GM21576 (cell line): ENCODE results near the gene RTP5.

Experiments
- ATAC-seq: cut with Tn5 transposase; IDR thresholded peaks from one replicate; pipeline ENCODE4 v1.9.1; 2021; ENCODE audit warnings: mild to moderate bottlenecking, moderate library complexity; ENCODE audit not compliant: unreplicated experiment

The RTP5 gene

DNA sequence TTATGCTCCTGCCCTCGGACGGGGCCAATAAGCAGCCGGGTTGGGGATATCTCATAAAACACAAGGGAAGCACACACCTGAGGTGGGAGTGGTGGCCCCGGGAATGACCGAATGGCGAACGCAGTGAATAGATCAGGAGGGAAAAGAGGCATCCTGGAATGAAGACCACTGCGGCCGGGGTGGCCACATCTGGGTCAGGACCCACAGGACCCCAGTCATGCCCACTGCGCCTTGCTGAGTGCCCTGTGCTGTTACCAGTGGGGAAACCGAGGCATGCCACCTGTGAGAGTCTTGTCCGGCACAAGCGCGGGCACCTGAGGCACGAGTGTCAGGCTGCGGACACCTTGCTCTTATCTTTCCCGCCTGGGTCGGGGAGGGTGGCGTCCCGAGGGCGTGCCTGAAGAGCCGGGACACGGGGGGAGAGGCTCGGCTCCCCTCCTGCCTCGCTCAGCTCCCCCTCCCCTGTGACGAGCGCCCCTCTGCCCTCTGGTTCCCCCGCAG lies 12.4 kb upstream of the RTP5 start:
- no peak for ATAC-seq

DNA sequence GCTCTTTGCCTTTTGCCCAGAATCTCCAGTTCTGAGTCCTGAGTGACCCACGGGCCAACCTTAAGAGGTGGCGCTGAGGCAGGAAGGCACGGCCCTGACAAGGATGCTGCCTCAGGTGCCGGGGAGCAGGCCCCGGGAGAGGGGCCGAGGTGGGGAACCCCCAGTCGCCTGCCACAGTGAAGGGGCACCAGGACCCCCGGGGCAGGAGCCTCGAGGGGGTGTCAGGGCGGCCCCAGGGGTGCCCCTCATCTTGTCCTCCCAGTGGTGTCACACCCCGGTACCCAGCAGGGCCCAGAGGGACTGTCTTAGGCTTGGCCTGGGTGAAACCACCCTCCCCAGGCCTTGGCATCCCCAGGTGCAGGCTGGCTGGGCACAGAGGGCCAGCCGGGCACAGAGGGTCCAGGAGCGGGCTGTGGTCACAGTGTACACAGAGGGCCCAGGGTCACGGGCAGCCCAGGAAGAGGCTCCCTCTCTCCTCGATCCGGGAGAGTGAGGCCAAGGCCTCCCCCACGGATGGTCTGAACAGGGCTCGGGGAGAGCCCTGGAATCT lies 11.9 kb upstream of the RTP5 start:
- ATAC-seq = no peak

DNA sequence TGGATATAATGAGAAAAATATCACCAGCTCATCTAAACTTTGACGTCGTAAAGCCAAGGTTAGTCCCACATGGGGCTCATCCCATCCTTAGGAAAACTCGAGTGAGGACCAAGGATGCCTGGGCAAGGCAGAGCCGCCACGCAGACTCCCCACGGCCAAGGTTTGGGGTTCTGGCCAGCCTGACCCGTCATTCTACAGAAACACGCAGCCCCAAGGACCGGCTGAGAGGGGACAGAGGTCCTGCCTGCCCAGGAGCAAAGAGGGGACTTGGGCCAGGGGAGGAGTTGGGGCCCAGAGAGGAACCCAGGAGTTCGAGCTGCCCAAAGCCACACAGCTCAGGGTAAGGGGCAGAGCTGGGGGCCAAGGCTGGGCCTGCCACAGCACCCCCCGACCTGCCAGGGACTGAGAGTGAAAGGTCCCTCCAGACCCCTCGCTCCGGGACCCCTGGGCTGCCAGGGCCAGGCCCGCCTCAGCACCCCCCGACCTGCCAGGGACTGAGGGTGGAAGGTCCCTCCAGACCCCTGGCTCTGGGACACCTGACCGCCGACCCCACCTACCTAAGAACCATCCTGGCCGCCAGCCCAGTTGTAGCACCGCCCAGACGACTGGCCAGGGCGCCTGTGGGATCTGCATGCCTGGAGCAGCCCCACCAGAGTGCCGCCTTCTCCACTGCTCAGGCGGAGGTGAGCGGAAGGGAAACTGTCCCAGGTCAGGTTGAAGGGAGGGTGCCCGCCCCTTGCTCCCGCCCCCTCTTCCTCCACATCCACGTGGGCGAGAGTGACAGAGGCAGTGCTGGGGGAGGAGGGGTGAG lies 11.1 kb upstream of the RTP5 start, which contains the start of gene PDCD1:
TSS of gene PDCD1 (minus strand) at position 689 of the 811 bp plus-strand sequence. CDS start at position 633, 56 bp downstream.
- ATAC-seq = peak; percentile 35

DNA sequence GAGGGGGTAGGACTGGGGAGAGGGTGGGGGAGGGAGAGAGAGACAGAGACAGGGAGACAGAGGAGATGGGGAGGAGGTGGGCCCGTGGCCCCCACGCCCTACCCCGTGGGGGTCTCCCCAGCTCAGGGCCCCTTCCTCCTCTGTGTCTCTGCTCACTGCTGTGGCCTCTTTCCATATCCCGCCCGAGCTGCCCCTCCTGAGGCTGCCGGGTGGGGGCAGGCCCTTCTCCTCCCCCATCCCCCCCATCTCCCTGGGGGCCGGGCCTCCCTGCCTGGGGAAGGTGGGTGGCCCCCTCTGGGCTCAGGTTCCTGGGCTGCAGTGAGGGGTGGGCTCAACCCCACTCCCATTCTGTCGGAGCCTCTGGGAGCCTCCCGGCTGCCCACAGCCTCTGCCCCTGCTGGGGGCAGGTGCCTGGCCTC lies 10.5 kb upstream of the RTP5 start:
- ATAC-seq = peak; percentile 9

DNA sequence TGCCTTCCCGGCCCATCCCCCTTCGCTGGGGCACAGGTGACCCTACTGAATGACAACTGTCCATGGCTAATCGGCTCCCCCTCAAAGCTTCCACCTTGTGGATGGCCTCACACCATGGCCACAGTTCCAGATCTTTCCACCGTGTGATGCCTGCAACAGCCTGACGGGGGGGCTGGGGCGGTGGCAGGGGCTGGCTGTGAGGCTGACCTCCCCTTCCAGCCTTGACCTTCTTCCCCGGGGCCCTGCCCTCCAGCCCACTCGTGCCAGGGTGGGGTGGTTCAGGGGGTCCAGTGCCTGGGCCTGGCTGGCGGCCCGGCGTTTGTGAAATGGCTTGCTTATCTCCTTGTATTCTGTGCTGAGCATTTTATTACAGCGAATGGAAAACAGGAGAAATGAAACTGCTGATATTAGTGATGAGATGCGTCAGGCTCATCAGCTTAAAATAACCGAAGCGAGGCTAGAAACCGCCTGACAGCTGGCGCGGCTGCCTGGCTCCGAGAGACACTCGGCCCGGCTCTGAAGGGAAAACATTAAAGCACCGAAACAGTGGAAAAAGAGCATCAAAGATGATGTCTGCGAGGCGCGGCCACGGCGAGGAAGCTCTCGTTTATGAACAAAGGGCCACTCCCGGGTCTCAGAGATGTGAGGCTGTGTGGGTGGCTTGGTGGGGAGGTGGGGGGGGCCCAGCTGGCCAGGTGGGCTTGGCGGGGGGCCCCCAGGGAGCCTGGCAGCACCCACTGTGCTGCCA lies 9.9 kb upstream of the RTP5 start:
- peak; percentile 40 for ATAC-seq

DNA sequence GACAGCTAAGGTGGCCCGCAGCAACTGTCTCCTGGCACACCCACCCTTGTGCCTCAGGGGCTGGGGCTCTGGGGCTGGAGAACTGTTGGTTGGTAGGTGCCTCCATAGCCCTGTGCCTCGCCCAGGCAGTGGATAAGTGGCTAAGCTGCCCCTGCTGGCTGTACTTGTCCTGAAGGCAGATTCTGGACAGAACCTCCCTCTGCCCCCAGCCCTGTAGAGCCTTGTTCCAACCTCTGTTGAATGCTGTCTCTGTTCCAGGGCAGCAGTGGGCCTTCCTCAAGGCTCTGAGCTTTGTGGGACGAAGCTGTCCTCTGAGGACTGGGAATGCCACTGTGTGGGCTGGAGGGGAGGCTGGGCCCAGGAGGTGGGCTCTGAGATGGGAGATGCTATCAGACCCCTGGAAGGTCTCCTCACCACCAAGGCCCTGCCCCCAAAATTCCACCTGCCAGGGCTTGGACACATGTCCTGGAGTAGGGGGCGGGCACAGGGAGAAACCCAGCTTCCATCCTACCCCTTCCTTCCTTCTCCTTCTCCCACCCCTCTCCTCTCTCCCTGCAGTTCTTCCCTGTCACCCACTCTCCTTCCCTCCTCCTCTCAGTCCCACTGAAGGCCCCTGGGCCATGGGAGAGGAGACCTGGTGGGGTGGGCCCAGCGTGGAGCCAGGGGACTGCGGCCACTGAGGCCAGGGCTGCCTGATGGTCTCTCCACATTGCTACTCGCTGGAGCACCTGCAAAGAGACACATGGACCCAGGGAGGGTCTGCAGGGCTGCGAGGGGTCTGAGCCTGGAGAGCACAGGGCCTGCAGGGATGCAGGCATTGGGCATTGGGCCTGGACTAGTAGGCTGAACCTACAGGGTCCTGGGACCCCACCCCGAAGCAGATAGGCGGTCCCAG lies 9.1 kb upstream of the RTP5 start:
- ATAC-seq = peak; percentile 18

DNA sequence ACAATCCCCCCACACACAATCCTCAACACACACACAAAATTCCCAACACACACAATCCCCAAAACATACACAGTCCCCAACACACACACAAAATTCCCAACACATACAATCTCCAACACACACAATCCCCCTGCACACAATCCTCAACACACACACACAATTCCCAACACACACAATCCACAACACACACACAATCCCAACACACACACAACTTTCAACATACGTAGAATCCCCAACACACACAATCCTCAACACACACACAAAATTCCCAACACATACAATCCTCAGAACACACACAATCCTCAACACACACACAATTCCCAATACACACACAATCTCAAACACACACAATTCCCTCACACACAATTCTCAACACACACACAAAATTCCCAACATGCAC lies 8.3 kb upstream of the RTP5 start:
- ATAC-seq = no peak

DNA sequence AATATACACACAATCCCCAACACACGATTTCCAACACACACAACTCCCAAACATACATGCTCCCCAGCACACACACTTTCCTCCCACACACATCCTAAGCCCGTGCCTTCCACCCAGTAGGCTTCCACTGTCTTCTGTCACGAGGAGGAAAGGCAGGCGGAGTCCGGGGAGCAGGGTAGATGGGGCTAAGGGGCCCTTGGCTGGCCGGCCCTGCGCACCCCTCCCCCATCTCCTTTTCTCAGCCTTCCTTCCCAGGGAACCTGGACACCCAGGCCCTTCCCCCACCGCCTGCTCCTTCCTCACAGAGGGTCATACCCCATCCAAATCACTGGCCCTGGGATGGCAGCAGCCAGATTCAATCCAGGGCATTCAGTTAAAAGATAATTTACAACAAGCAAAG lies 7.4 kb upstream of the RTP5 start:
- ATAC-seq = no peak

DNA sequence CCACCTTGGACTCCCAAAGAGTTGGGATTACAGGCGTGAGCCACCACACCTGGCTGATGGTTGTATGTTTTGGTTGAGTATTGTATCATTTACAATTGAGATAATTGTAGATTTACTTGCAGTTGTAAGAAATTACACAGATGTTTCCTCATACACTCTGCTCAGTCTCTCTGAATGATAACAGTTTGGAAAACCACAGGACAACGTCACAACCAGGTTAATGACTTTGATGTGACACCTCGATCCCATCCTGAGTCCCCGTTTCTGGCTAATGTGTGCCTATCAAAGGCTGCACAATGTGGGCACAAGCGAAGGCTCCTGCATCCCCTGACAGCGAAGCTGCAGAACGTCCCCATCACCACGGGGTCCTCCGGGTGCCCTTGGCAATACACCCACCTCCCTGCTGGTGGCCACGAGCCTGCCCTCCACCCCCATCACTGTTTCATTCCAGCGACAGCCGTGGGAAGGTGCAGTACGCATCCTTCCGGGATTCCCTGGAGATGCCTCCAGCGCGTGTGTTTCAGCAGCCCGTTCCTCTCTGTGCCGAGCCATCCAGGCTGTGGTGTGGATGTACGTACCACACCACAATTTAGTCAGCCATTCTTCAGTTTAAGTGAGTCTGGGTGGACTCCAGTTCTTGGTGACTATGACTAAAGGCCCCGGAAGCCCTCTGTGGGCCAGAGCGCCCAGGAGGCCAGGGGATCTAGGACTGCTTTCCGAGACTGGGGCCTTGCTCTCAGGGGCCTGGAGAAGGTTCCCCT lies 6.6 kb upstream of the RTP5 start:
- no peak for ATAC-seq

DNA sequence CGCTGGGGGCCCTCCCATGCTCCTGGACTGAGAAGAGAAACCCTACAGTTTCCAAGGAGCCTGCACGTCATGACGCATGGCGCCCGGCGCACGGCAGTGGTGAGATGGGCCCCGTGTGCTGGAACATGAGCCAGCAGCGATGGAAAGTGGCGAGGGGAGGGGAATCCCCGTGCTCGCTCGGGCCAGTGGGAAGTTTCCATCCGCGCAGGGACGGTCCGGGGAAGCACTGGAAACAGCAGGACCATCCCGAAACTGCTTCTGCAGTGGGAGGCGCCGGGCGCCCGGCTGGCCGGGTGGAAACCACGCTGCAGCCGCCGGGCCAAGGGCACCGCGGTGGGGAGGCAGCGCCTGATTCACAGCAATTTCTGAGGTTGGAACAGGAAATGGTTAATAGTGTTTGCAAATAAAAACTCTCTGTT lies 6.0 kb upstream of the RTP5 start:
- no peak for ATAC-seq

DNA sequence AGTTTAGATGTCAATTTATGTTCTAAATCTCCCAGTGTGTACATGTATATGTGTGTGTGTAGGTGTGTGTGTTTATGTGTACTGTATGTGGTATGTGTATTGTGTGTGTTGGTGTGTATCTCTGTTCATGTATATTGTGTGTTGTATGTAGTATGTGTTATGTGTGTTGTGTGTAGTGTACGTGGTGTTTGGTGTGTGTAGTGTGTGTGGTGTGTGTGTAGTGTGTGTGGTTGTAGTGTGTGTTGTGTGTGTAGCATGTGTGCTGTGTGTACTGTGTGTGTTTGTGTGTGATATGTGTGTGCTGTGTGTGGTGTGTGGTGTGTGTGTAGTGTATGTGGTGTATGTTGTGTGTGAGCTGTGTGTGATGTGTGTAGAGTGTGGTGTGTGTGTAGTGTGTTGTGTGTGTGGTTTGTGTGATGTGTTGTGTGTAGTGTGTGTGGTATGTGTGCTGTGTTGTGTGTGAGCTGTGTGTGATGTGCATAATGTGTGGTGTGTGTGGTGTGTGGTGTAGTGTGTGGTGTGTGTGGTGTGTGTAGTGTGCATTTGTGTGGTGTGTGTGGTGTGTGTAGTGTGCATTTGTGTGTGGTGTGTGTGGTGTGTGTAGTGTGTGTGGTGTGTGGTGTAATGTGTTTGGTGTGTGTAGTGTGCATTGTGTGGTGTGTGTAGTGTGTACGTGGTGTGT lies 5.2 kb upstream of the RTP5 start:
- no peak for ATAC-seq

DNA sequence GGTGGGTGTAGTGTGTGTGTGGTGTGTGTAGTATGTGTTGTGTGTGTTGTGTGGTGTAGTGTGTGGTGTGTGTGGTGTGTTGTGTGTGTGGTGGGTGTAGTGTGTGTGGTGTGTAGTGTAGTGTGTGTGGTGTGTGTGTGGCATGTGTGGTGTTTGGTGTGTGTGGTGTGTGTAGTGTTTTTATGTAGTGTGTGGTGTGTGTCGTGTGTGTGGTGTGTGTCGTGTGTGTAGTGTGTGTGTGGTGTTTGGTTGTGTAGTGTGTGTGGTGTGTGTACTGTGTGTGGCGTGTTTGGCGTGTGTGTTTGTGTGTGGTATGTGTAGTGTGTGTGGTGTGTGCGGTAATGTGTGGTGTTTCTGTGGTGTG lies 4.7 kb upstream of the RTP5 start:
- no peak for ATAC-seq

DNA sequence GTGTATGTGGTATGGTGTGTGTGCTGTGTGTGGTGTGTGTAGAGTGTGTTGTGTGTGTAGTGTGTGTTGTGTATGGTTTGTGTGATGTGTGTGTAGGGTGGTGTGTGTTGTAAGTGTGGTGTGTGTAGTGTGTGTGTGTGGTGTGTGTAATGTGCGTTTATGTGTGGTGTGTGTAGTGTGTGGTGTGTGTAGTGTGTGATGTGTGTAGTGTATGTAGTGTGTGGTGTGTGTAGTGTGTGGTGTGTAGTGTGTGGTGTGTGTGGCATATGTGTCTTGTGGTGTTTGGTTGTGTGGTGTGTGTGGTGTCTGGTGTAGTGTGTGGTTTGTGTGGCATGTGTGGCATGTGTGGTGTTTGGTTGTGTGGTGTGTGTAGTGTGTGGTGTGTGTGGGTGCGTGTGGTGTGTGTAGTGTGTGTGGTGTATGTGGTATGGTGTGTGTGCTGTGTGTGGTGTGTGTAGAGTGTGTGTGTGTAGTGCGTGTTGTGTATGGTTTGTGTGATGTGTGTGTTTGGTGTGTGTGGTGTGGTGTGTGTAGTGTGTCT lies 4.0 kb upstream of the RTP5 start:
- ATAC-seq = no peak

DNA sequence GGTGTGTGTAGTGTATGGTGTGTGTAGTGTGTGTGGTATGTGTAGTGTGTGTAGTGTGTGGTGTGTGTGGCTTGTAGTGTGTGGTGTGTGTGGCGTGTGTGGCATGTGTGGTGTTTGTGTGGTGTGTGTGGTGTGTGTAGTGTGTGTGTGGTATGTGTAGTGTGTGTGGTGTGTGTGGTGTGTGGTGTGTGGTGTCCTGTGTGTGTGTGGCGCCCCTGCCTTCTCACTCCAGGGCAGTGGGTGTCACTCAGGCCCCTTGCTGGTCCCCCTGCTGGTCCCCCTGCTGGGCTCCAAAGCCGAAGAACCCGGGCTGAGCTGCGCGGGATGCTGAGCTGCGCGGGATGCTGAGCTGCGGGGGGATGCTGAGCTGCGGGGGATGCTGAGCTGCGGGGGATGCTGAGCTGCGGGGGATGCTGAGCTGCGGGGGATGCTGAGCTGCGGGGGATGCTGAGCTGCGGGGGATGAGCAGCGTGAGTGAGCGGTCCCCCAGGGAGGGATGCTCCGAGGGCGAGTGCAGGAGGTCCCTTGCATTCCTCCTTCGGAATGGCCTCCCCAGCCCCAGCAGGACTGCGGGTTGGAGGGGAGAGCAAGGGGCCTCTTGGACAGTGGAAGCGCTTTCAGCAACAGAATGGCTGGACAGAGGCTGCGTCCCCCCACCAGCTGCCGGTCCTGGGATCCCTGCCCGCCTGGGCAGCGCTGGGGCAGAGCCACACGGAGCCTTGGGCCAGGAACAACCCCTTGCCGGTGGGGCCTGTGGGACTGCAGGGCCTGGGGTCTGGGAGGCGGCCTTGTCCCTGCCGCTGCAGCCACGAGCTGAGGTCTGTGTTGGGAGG lies 3.4 kb upstream of the RTP5 start:
- ATAC-seq = no peak

DNA sequence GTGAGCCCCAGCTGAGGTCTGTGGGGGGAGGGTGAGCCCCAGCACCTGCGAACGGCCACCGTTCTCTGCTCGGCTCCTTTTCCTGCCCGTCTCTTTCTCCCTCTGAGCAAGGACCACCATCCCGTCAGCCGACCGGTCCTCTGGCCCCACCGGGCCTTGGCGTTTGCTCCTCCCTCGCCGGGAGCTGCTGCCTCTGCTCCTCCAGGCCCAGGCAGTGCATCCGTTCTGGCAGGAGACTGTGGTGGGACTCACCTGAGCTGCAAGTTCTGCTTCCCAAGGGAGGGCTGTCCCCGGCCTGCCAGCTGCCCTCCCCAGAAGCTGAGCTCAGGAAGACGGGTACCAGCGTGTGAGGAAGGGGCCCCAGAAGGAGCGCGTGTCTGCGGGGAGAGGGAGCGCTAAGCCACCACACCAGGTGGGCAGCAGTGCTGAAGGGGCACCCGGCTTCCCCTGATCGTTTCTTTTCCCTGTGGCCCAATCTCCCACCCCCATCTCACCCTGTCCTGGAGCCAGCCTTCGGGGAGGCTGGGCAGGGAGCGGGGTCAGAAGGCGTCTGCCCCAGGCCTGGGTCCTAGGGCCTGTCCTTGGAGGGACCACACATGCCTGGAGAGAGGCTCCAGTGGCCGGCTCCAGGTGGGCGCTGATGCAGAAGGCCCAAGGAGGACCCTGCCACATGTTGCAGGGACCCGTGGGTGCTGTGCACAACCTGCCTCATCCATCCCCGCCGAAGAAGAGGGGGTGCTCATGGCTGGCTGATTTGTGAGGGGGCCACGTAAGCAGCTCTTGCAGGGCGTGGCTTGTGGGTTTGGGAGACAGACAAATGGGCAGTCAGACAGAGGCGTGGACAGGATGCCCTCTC lies 2.5 kb upstream of the RTP5 start:
- ATAC-seq = no peak

DNA sequence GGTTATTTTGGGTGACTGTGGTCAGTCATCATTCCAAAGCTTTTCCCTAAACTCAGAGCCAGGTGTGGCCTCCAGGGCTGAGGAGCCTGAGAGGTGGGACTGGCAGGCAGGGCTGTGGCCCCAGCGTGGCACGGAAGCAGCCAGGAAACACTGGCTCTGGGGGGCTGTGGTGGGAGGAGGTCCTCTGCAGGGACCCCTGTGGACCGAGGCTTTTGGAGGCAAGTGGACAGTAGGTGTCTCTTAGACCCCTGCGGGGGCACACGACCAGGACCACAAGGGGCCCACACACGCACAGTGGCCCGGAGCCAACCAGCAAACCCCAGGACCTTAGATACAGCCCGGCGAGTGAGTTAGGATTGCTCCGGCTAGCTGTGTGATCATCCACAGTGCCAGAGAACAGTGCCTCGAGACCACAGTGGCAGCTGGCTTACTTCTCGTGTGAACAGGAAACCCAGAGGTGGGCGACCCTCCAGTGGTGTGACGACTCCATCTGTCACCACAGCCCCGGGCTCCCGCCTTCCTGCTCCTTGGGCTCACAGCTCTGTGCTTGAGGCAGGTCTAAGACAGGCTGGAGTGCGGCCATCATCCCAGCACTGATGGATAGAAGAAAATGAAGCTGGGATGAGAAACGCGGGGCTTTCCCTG lies 1.6 kb upstream of the RTP5 start:
- no peak for ATAC-seq

DNA sequence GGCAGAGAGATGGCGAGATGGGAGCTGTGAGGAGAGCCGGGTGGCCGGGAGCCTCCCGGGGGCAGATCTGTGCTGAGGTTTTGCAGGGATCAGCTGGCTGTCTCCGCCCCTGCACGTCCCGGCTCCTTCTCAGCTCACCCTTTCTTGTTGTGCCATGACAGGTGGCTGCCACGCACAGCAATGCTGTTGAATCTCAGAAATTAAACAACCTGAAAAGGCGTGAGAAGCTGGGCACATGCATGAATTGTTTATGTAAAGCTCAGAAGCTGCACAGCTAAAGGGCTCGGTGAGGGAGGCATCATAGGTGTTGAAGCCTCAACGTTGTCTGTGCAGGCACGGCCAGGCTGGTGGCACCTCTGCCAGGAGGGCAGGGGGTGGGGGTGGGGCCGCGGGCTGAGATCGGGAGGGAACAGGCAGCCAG lies 858 bp upstream of the RTP5 start:
- ATAC-seq = no peak
